Fibroblast of lung (primary cell): ENCODE results near the gene ANKS1B. TPM values are rescaled to one million over a fixed set of nuclear protein-coding genes. Genes with fewer than 3 reads are reported as not detected.

Experiments used
- DNase-seq, 2 donors: peaks; one replicate each; pipeline versions ENCODE4 v3.0.0 to v3.0.0-alpha.2; 2010; ENCODE audit warnings: low read depth in 2 of 2
- H2AFZ ChIP-seq: 2 replicates; pipeline ENCODE4 v1.5.1; 2012; ENCODE audit warnings: low read length, control low read depth, inconsistent platforms
- H3K27ac ChIP-seq: 2 replicates; pipeline ENCODE4 v1.5.1; 2011; ENCODE audit warnings: low read length, control low read depth; ENCODE audit not compliant: insufficient read depth
- H3K27me3 ChIP-seq: 2 replicates; pipeline ENCODE4 v1.5.1; 2011; ENCODE audit warnings: mild to moderate bottlenecking, low read length; ENCODE audit not compliant: control insufficient read depth, insufficient read depth
- H3K36me3 ChIP-seq: 2 replicates; pipeline ENCODE4 v1.5.1; 2011; ENCODE audit warnings: low read length; ENCODE audit not compliant: control insufficient read depth, insufficient read depth
- H3K4me1 ChIP-seq: 2 replicates; pipeline ENCODE4 v1.5.1; 2011; ENCODE audit warnings: low read length; ENCODE audit not compliant: control insufficient read depth, insufficient read depth; ENCODE audit errors: extremely low read depth
- H3K4me2 ChIP-seq: 2 replicates; pipeline ENCODE4 v1.5.1; 2011; ENCODE audit warnings: low read length, control low read depth; ENCODE audit not compliant: insufficient read depth; ENCODE audit errors: extremely low read depth
- H3K4me3 ChIP-seq, 4 experiments: fragments of 200-600 bp in 1 of 4; sonication (generic) in 1 of 4; replicated peaks in 1 of 4; 2 replicates each; pipeline ENCODE4 v1.5.1; 2011 to 2016; ENCODE audit warnings: low read length in 4 of 4, low read depth in 3 of 4, mild to moderate bottlenecking in 3 of 4, control low read depth in 2 of 4, inconsistent platforms in 1 of 4, mixed read lengths in 1 of 4; ENCODE audit not compliant: insufficient read depth in 1 of 4; ENCODE audit errors: control extremely low read depth in 1 of 4
- H3K79me2 ChIP-seq: 2 replicates; pipeline ENCODE4 v1.5.1; 2012; ENCODE audit warnings: mild to moderate bottlenecking, low read length, inconsistent platforms; ENCODE audit not compliant: control insufficient read depth, insufficient read depth
- H3K9ac ChIP-seq: 2 replicates; pipeline ENCODE4 v1.5.1; 2011; ENCODE audit warnings: mild to moderate bottlenecking, low read length, control low read depth; ENCODE audit not compliant: insufficient read depth
- H3K9me3 ChIP-seq: 2 replicates; pipeline ENCODE4 v1.5.1; 2012; ENCODE audit warnings: low read depth, low read length; ENCODE audit not compliant: control insufficient read depth, insufficient read depth
- H4K20me1 ChIP-seq: 2 replicates; pipeline ENCODE4 v1.5.1; 2011; ENCODE audit warnings: low read length; ENCODE audit not compliant: control insufficient read depth, insufficient read depth; ENCODE audit errors: extremely low read depth
- CTCF ChIP-seq, 2 donors: IDR thresholded peaks in 1 of 2; conservative IDR thresholded peaks in 1 of 2; 1 replicate in 1 of 2; 2 replicates in 1 of 2; pipeline ENCODE4 v1.5.1; 2011 to 2012; ENCODE audit warnings: low read length in 2 of 2, control low read depth in 1 of 2, inconsistent platforms in 1 of 2, low read depth in 1 of 2, mild to moderate bottlenecking in 1 of 2
- EZH2 ChIP-seq: IDR thresholded peaks from 2 replicates; pipeline ENCODE4 v1.5.1; 2012; ENCODE audit warnings: low read length, control low read depth, mild to moderate bottlenecking; ENCODE audit errors: missing control alignments
- polyA plus RNA-seq, 2 donors: library from polyadenylated mRNA; depleted of rRNA in 1 of 2; stranded (reverse) in 1 of 2; unstranded in 1 of 2; fragments of >200 nt; gene quantifications; 2 replicates each; pipeline ENCODE4 v1.2.1, GENCODE V29; 2011 to 2012; ENCODE audit warnings: missing spikeins in 1 of 2
- total RNA-seq: library from RNA; depleted of rRNA; stranded (reverse); fragments of >200 nt; gene quantifications from 2 replicates; pipeline ENCODE4 v1.2.1, GENCODE V29; 2014

The ANKS1B gene
- total and polyA plus RNA-seq, 2 donors (not counting 1 experiment from before 2014, with no cell fraction given) = 0.11 to 0.83 TPM

GRCh38 chr12:99372257-99372920 lies 612.3 kb downstream of the ANKS1B start:
- TF ChIP-seq EZH2 (no peak), CTCF (conservative IDR thresholded peaks at IDR 0.05 in 1 of 2, IDR thresholded peaks at IDR 0.05 in 1 of 2; ENCODE audit: low read depth in 1 of 2, low read length in 2 of 2) (no peak)
- Histone ChIP-seq H4K20me1 (no peaks in the 10 kb centered on the region), H3K27ac (no peak overlapping the region), H2AFZ (no peak overlapping the region), H3K79me2 (no peaks in the 10 kb centered on the region), H3K4me1 (no peaks in the 10 kb centered on the region), H3K9me3 (no peaks in the 10 kb centered on the region), H3K4me2 (no peak overlapping the region), H3K4me3 (no peak overlapping the region), H3K9ac (no peak overlapping the region), H3K27me3 (no peaks in the 10 kb centered on the region), H3K36me3 (no peaks in the 10 kb centered on the region)
- DNase-seq = no peak

- DNase-seq = no peak
- Histone ChIP-seq H3K27me3 (no peaks in the 10 kb centered on the region), H2AFZ (no peak overlapping the region), H3K27ac (no peak overlapping the region), H3K9ac (no peak overlapping the region), H3K4me2 (no peak overlapping the region), H3K79me2 (no peaks in the 10 kb centered on the region), H3K36me3 (no peaks in the 10 kb centered on the region), H4K20me1 (no peaks in the 10 kb centered on the region), H3K4me1 (no peaks in the 10 kb centered on the region), H3K4me3 (no peak overlapping the region), H3K9me3 (no peaks in the 10 kb centered on the region)
- TF ChIP-seq EZH2 = no peak
- no peak for TF ChIP-seq CTCF (conservative IDR thresholded peaks at IDR 0.05 in 1 of 2, IDR thresholded peaks at IDR 0.05 in 1 of 2; ENCODE audit: low read depth in 1 of 2, low read length in 2 of 2)
Observed at GRCh38 chr12:99370421-99371138, 614.2 kb downstream of the ANKS1B start.

GRCh38 chr12:99367181-99367580 lies 617.6 kb downstream of the ANKS1B start:
- no peak overlapping the region for H3K27ac ChIP-seq
- H3K9me3 ChIP-seq = no peaks in the 10 kb centered on the region
- H3K36me3 ChIP-seq = no peaks in the 10 kb centered on the region
- H3K4me1 ChIP-seq = no peaks in the 10 kb centered on the region
- no peaks in the 10 kb centered on the region for H3K79me2 ChIP-seq
- TF ChIP-seq EZH2 (no peak), CTCF (conservative IDR thresholded peaks at IDR 0.05 in 1 of 2, IDR thresholded peaks at IDR 0.05 in 1 of 2; ENCODE audit: low read depth in 1 of 2, low read length in 2 of 2) (no peak)
- H3K4me3 ChIP-seq = no peak overlapping the region
- no peak overlapping the region for H3K9ac ChIP-seq
- H3K27me3 ChIP-seq = no peaks in the 10 kb centered on the region
- no peak overlapping the region for H3K4me2 ChIP-seq
- H4K20me1 ChIP-seq = no peaks in the 10 kb centered on the region
- H2AFZ ChIP-seq = no peak overlapping the region
- DNase-seq = no peak
